Gastrocnemius medialis (tissue), 4 donors: ENCODE results near the gene WHRN. TPM values are rescaled to one million over a fixed set of nuclear protein-coding genes. Genes with fewer than 3 reads are reported as not detected.

ENCODE experiments used
- ATAC-seq, 2 donors: fragments of 150-250 bp; one replicate each; pipeline ENCODE4 v1.9.1; 2016
- DNase-seq, 2 donors: peaks; one replicate each; pipeline ENCODE4 v3.0.0-alpha.2; 2019
- H3K27ac ChIP-seq, 4 donors: fragments of 200-600 bp; sonication (generic); 1 replicate in 1 of 4; 2 replicates in 3 of 4; pipeline ENCODE4 v1.5.1; 2016 to 2018; ENCODE audit warnings: mild to moderate bottlenecking in 2 of 4, moderate library complexity in 1 of 4
- H3K27me3 ChIP-seq, 3 donors: fragments of 200-600 bp; sonication (generic) in 2 of 3; 1 replicate in 1 of 3; 2 replicates in 2 of 3; pipeline versions ENCODE4 v1.5.1 to v1.6.0; 2016 to 2019; ENCODE audit warnings: mild to moderate bottlenecking in 1 of 3, moderate library complexity in 1 of 3
- H3K36me3 ChIP-seq, 2 donors: fragments of 200-600 bp; sonication (generic) in 1 of 2; one replicate each; pipeline ENCODE4 v1.5.1; 2017 to 2018
- H3K4me1 ChIP-seq, 2 donors: fragments of 200-600 bp; sonication (generic) in 1 of 2; one replicate each; pipeline ENCODE4 v1.5.1; 2016 to 2017; ENCODE audit warnings: mild to moderate bottlenecking in 2 of 2
- H3K4me3 ChIP-seq, 4 donors: fragments of 200-600 bp; sonication (generic) in 3 of 4; 1 replicate in 1 of 4; 2 replicates in 3 of 4; pipeline ENCODE4 v1.5.1; 2016 to 2019; ENCODE audit warnings: mild to moderate bottlenecking in 2 of 4
- H3K9me3 ChIP-seq, 3 donors: fragments of 200-600 bp; sonication (generic) in 2 of 3; 1 replicate in 1 of 3; 2 replicates in 2 of 3; pipeline ENCODE4 v1.5.1; 2016 to 2019
- POLR2A ChIP-seq, 2 donors: fragments of 450-650 bp; IDR thresholded peaks; one replicate each; pipeline ENCODE4 v1.6.1; 2017; ENCODE audit warnings: antibody characterized with exemption in 2 of 2, mild to moderate bottlenecking in 2 of 2, moderate library complexity in 2 of 2
- in situ Hi-C, 4 donors: fragments of 200-750 bp; cut with MboI; loops; one replicate each; pipeline versions ENCODE4 v1.15.0 to v1.8.0; 2017; ENCODE audit warnings: low sequenced_read_pairs in 4 of 4
- intact Hi-C: fragments of 100-400 bp; cut with DNase I; formaldehyde crosslinking; loops from one replicate; pipeline ENCODE4 v1.15.1; 2023; ENCODE audit warnings: low total_unique reads
- total RNA-seq, 4 donors: library from RNA; depleted of rRNA; stranded (reverse); fragments of >200 nt; gene quantifications; one replicate each; pipeline versions ENCODE4 v1.1.0 to v1.2.3, GENCODE V29; 2016
- TF ChIP-seq, protein P1 (sequence below), 5 experiments: fragments of 450-650 bp in 3 of 5; fragments of 200-600 bp in 2 of 5; sonication (generic) in 2 of 5; IDR thresholded peaks in 4 of 5; conservative IDR thresholded peaks in 1 of 5; 1 replicate in 4 of 5; 2 replicates in 1 of 5; pipeline ENCODE4 v1.5.1; 2016 to 2019; ENCODE audit warnings: antibody characterized with exemption in 5 of 5, mild to moderate bottlenecking in 3 of 5, moderate library complexity in 3 of 5

WHRN gene
- total RNA-seq, 4 donors from 2014 or later = 0.16 to 0.18 TPM; not detected in 2

DNA sequence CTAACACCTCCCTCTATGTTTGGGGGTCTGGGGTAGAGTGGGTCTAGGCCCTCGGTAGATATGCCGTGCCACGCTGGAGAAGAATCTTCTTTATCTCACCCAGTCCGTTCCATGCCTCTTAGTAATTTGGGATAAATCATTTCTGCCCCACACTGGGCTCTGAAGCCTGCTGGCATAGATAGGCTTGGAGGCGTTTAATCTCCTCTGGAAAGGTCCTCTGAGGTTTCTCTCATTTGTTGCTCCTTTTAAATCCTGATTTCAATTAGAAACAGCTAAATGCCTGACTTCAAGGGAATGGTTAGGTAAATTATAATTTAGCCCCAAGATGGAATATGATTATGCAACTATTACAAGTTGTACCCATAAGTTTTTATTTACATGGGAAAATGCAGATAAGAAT, 59.7 kb downstream of the WHRN start:
- H3K4me1 ChIP-seq = no peaks in the 10 kb centered on the region
- no peaks in the 10 kb centered on the region for H3K36me3 ChIP-seq
- TF ChIP-seq, protein P1, sequence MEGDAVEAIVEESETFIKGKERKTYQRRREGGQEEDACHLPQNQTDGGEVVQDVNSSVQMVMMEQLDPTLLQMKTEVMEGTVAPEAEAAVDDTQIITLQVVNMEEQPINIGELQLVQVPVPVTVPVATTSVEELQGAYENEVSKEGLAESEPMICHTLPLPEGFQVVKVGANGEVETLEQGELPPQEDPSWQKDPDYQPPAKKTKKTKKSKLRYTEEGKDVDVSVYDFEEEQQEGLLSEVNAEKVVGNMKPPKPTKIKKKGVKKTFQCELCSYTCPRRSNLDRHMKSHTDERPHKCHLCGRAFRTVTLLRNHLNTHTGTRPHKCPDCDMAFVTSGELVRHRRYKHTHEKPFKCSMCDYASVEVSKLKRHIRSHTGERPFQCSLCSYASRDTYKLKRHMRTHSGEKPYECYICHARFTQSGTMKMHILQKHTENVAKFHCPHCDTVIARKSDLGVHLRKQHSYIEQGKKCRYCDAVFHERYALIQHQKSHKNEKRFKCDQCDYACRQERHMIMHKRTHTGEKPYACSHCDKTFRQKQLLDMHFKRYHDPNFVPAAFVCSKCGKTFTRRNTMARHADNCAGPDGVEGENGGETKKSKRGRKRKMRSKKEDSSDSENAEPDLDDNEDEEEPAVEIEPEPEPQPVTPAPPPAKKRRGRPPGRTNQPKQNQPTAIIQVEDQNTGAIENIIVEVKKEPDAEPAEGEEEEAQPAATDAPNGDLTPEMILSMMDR (IDR thresholded peaks at IDR 0.05 in 4 of 5, conservative IDR thresholded peaks at IDR 0.05 in 1 of 5) = no peak
- TF ChIP-seq POLR2A (IDR thresholded peaks at IDR 0.05) = no peak
- no peak for DNase-seq
- H3K27ac ChIP-seq = no peak overlapping the region
- in situ Hi-C loops = no loop called here
- intact Hi-C loops = no loop called here
- no peaks in the 10 kb centered on the region for H3K27me3 ChIP-seq
- H3K9me3 ChIP-seq = no peaks in the 10 kb centered on the region
- H3K4me3 ChIP-seq = no peak overlapping the region
- no peak for ATAC-seq

DNA sequence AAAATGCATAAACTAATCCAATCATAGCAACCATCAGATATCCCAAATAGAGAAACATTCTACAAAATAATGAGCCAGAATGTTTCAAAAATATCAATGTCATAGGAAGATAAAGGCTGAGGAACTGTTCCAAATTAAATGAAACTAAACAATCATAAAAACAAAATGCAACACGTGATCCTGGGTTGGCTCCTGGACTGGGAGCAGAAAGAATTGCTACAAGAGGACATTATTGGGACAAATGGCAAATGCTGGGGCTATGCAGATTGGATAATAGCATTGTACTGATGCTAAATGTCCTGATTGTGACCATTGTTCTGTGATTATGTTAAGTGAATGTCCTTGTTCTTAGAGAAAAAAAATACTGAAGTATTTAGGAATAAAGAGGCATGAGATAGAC, 63.3 kb downstream of the WHRN start:
- Histone ChIP-seq H3K4me1 (no peaks in the 10 kb centered on the region), H3K27ac (no peak overlapping the region), H3K4me3 (no peak overlapping the region), H3K9me3 (no peaks in the 10 kb centered on the region), H3K27me3 (no peaks in the 10 kb centered on the region), H3K36me3 (no peaks in the 10 kb centered on the region)
- in situ Hi-C loops (no loop called here), intact Hi-C loops (no loop called here)
- TF ChIP-seq, protein P1 (IDR thresholded peaks at IDR 0.05 in 4 of 5, conservative IDR thresholded peaks at IDR 0.05 in 1 of 5) = no peak
- TF ChIP-seq POLR2A (IDR thresholded peaks at IDR 0.05) = no peak
- no peak for ATAC-seq
- no peak for DNase-seq

DNA sequence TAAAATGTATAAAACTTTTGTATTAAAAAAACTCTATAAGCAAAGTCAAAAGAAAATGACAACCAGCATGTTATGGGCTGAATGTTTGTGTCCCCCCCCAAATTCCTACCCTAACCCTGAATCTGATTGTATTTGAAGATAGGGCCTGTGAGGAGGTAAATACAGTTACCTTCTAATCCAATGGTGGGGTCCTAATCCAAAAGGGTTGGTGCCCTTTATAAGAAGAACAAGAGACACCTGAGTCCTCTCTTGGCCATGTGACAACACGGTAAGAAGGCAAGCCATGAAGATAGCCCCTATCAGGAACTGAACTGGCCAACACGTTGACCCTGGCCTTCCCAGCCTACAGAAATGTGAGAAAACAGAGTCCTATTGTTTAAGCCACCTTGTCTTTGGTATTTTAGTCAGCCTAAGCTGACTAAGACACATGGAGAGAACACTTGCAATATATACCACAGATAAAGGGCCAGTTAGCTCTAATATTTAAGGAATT, 67.8 kb downstream of the WHRN start:
- H3K9me3 ChIP-seq = no peaks in the 10 kb centered on the region
- no peak overlapping the region for H3K27ac ChIP-seq
- no peaks in the 10 kb centered on the region for H3K36me3 ChIP-seq
- in situ Hi-C loops (no loop called here), intact Hi-C loops (no loop called here)
- TF ChIP-seq, protein P1 (IDR thresholded peaks at IDR 0.05 in 4 of 5, conservative IDR thresholded peaks at IDR 0.05 in 1 of 5) = no peak
- TF ChIP-seq POLR2A (IDR thresholded peaks at IDR 0.05) = no peak
- DNase-seq (no peak), ATAC-seq (no peak)
- H3K4me3 ChIP-seq = no peak overlapping the region
- H3K27me3 ChIP-seq = no peaks in the 10 kb centered on the region
- H3K4me1 ChIP-seq = no peaks in the 10 kb centered on the region

DNA sequence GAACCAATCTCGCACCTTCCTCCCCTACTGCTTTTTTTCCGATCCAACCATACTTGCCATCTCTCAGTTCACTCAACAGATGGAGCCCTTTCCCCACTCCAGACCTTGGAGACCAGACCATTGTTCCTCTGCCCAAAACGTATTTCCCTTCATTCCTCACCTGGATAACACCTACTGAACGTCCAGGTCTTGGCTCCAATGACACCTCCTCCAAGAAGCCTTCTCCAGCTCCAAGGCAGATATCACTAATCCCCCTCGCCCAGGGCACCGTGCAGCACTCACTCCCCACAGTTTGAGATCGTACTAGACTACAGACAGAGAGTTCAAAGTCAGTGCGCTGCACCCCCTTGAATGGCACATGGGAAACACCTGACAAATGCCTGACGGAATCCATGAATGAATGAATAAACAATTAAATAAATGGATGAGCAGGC, 70.4 kb downstream of the WHRN start:
- Histone ChIP-seq H3K27me3 (no peaks in the 10 kb centered on the region), H3K9me3 (no peaks in the 10 kb centered on the region), H3K4me3 (no peak overlapping the region), H3K36me3 (no peaks in the 10 kb centered on the region), H3K27ac (no peak overlapping the region), H3K4me1 (no peaks in the 10 kb centered on the region)
- ATAC-seq (no peak), DNase-seq (no peak)
- intact Hi-C loops (no loop called here), in situ Hi-C loops (no loop called here)
- TF ChIP-seq, protein P1 (IDR thresholded peaks at IDR 0.05 in 4 of 5, conservative IDR thresholded peaks at IDR 0.05 in 1 of 5) = no peak
- TF ChIP-seq POLR2A (IDR thresholded peaks at IDR 0.05) = no peak

DNA sequence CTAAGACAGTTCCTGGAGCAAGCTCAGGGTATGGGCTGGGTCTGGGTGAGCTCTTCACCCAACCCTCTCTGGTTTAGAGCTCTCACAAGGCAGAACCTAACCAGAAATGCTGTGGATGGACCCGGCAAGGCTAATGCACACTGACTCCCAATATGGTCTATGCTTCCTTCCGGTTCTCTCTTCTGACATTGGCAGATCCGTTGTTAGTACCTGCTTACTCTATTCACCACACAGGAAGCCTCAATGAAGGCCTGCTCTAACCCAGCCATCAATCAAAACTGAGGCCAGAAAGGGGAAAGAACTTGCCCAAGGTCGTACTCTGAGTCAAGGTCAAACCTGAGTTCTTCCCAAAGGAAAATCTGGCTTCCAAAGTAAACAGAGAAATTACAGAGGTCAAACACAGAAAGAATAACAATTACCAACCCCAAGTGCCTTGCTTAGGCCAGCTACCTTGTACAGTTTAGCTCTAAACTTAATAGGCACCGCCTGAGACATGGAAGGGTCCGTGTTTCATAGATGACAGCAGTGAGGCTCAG, 71.5 kb downstream of the WHRN start:
- Histone ChIP-seq H3K27me3 (no peaks in the 10 kb centered on the region), H3K27ac (no peak overlapping the region), H3K9me3 (no peaks in the 10 kb centered on the region), H3K4me1 (no peaks in the 10 kb centered on the region), H3K4me3 (no peak overlapping the region), H3K36me3 (no peaks in the 10 kb centered on the region)
- intact Hi-C loops = no loop called here
- no peak for DNase-seq
- ATAC-seq = no peak
- in situ Hi-C loops = no loop called here
- TF ChIP-seq, protein P1 (IDR thresholded peaks at IDR 0.05 in 4 of 5, conservative IDR thresholded peaks at IDR 0.05 in 1 of 5) = no peak
- no peak for TF ChIP-seq POLR2A (IDR thresholded peaks at IDR 0.05)
